Panc1 (cell line): ENCODE measurements around the gene EEF2.

Experiments
- POLR2AphosphoS5 ChIP-seq: IDR thresholded peaks from 2 replicates; pipeline ENCODE4 v1.6.1; 2012; ENCODE audit warnings: mild to moderate bottlenecking, low read depth, low read length, moderate library complexity
- SIN3A ChIP-seq: IDR thresholded peaks from 2 replicates; pipeline ENCODE4 v1.6.1; 2012; ENCODE audit warnings: low read depth, mild to moderate bottlenecking, low read length, moderate library complexity, borderline replicate concordance; ENCODE audit not compliant: insufficient read depth
- TCF7L2 ChIP-seq: IDR thresholded peaks from 2 replicates; pipeline ENCODE4 v1.6.1; 2011; ENCODE audit warnings: mild to moderate bottlenecking, low read depth, low read length, inconsistent platforms
- TF ChIP-seq, protein P1 (sequence below): fragments of 450-650 bp; IDR thresholded peaks from 2 replicates; pipeline ENCODE4 v1.5.1; 2017; ENCODE audit warnings: mild to moderate bottlenecking
- TF ChIP-seq, protein P2 (sequence below), 2 experiments: IDR thresholded peaks; 2 replicates each; pipeline ENCODE4 v1.6.1; 2011 to 2012; ENCODE audit warnings: low read depth in 2 of 2, control low read depth in 1 of 2, low read length in 1 of 2, mild to moderate bottlenecking in 1 of 2, moderate library complexity in 1 of 2; ENCODE audit not compliant: insufficient read depth in 1 of 2

DNA sequence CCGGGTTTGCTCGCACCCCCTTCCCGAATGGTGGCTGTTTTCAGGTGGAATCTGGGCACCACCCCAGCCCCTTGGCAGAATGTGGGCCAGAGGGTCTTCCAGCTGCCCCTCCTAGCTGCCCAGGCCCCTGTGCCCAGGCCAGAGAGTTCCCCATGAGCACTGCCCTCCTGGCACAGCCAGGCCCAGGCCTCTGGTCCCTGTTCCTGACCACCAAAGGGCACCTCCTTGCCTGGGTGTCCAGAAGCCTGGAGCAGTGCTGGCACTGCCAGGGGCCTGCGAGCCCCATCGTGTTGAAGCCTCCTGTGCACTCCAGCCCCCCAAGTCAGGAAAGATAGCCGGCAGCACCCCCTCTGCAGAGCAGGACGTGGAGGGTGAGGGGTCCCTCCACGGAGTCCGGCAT is 45.7 kb upstream of the EEF2 start:
- TF ChIP-seq SIN3A (no peak), TCF7L2 (no peak), POLR2AphosphoS5 (no peak)
- TF ChIP-seq, protein P1, sequence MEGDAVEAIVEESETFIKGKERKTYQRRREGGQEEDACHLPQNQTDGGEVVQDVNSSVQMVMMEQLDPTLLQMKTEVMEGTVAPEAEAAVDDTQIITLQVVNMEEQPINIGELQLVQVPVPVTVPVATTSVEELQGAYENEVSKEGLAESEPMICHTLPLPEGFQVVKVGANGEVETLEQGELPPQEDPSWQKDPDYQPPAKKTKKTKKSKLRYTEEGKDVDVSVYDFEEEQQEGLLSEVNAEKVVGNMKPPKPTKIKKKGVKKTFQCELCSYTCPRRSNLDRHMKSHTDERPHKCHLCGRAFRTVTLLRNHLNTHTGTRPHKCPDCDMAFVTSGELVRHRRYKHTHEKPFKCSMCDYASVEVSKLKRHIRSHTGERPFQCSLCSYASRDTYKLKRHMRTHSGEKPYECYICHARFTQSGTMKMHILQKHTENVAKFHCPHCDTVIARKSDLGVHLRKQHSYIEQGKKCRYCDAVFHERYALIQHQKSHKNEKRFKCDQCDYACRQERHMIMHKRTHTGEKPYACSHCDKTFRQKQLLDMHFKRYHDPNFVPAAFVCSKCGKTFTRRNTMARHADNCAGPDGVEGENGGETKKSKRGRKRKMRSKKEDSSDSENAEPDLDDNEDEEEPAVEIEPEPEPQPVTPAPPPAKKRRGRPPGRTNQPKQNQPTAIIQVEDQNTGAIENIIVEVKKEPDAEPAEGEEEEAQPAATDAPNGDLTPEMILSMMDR = no peak
- TF ChIP-seq, protein P2, sequence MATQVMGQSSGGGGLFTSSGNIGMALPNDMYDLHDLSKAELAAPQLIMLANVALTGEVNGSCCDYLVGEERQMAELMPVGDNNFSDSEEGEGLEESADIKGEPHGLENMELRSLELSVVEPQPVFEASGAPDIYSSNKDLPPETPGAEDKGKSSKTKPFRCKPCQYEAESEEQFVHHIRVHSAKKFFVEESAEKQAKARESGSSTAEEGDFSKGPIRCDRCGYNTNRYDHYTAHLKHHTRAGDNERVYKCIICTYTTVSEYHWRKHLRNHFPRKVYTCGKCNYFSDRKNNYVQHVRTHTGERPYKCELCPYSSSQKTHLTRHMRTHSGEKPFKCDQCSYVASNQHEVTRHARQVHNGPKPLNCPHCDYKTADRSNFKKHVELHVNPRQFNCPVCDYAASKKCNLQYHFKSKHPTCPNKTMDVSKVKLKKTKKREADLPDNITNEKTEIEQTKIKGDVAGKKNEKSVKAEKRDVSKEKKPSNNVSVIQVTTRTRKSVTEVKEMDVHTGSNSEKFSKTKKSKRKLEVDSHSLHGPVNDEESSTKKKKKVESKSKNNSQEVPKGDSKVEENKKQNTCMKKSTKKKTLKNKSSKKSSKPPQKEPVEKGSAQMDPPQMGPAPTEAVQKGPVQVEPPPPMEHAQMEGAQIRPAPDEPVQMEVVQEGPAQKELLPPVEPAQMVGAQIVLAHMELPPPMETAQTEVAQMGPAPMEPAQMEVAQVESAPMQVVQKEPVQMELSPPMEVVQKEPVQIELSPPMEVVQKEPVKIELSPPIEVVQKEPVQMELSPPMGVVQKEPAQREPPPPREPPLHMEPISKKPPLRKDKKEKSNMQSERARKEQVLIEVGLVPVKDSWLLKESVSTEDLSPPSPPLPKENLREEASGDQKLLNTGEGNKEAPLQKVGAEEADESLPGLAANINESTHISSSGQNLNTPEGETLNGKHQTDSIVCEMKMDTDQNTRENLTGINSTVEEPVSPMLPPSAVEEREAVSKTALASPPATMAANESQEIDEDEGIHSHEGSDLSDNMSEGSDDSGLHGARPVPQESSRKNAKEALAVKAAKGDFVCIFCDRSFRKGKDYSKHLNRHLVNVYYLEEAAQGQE (IDR thresholded peaks at IDR 0.05; ENCODE audit: insufficient read depth in 1 of 2, low read depth in 2 of 2, low read length in 1 of 2) = no peak
